Activated CD4-positive, alpha-beta T cell treated with anti-CD3 and anti-CD28 coated beads, Interleukin-2, amount 10 ng/mL, durations not matched to agents 7 days and 5 days (primary cell): ENCODE results near the gene UAP1. TPM values are rescaled to one million over a fixed set of nuclear protein-coding genes. Genes with fewer than 3 reads are reported as not detected.
"Not testable (repeated sequence)": the region's sequence is repeated elsewhere in the genome, so short reads cannot be mapped to it uniquely, and the experiment has no call there.

Experiments
- CTCF ChIA-PET: fragments of 350-600 bp; sonication (Branson Sonifier 250); formaldehyde crosslinking; loops from one replicate; lab custom pipeline; 2021; ENCODE audit warnings: antibody characterized with exemption; lab: Charles Lee
- POLR2A ChIA-PET: fragments of 350-600 bp; sonication (Branson Sonifier 250); formaldehyde crosslinking; loops from one replicate; lab custom pipeline; 2021; ENCODE audit warnings: antibody characterized with exemption; lab: Charles Lee
- DNase-seq: peaks from one replicate; pipeline ENCODE4 v3.0.0-alpha.2; 2020
- H3K27ac Mint-ChIP-seq: one replicate; pipeline ENCODE4 v1.8.0; 2021; ENCODE audit warnings: mild to moderate bottlenecking, moderate library complexity, mixed read lengths
- H3K27me3 Mint-ChIP-seq: one replicate; pipeline ENCODE4 v1.8.0; 2021; ENCODE audit warnings: mixed read lengths
- H3K36me3 Mint-ChIP-seq: one replicate; pipeline ENCODE4 v1.8.0; 2021; ENCODE audit warnings: low read depth, mixed read lengths
- H3K4me1 Mint-ChIP-seq: one replicate; pipeline ENCODE4 v1.8.0; 2021; ENCODE audit warnings: mixed read lengths
- H3K4me3 Mint-ChIP-seq: one replicate; pipeline ENCODE4 v1.8.0; 2021; ENCODE audit warnings: mild to moderate bottlenecking, moderate library complexity, mixed read lengths
- H3K9me3 Mint-ChIP-seq: one replicate; pipeline ENCODE4 v1.8.0; 2021; ENCODE audit warnings: mixed read lengths
- total RNA-seq, 2 experiments: library from RNA; stranded (reverse); gene quantifications; one replicate each; pipeline ENCODE4 v1.2.3, GENCODE V29; 2021

The UAP1 gene
- total RNA-seq, 2 experiments from 2014 or later = 10.9 to 12.3 TPM

DNA sequence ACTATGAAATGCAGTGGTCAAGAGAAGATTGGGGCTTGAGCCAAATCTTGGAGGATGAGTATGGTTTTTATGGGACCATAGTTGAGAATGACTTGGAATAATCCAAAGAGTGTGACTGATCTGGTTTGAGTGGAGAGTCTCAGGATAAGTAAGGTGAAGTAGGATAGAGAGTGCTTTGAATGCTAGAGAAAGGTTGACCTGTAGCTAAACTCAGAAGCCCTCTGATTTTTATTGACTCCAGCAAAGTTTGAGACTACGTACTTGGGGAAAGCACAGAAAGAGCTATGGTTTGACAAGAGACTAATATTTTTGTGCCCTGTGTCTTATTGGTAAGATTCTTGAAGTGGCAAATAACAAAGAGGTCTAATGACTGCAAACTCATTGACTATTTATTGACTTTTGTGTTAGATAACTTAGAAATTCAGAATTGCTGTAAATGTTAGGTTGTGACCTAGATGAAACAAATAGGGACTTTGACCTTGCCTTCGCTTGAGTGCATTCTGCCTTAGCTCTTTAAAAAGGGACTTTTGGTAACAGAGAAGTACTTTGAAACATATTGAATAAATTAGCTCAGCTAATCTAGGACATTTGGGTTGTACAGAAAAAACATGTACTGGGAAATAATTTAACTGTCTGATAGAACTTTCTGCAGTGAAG lies 35.1 kb downstream of the UAP1 start:
- Mint-ChIP-seq H3K9me3 (no peaks in the 10 kb centered on the region), H3K4me3 (no peak overlapping the region), H3K36me3 (peaks cover 15% of the 10 kb centered on the region), H3K27ac (no peak overlapping the region), H3K4me1 (no peaks in the 10 kb centered on the region), H3K27me3 (no peaks in the 10 kb centered on the region)
- DNase-seq = no peak
- POLR2A ChIA-PET = no interaction called here
- CTCF ChIA-PET = interaction anchor here (0.6 to 1.6 kb wide), 2 partner anchors 69 to 135 kb away, joined by 4 read pairs; no protein-coding TSS in a partner anchor

GRCh38 chr1:162599451-162599850 lies 37.9 kb downstream of the UAP1 start:
- ChIA-PET CTCF (no interaction called here), POLR2A (no interaction called here)
- H3K4me3 Mint-ChIP-seq = no peak overlapping the region
- no peaks in the 10 kb centered on the region for H3K4me1 Mint-ChIP-seq
- no peaks in the 10 kb centered on the region for H3K27me3 Mint-ChIP-seq
- H3K27ac Mint-ChIP-seq = no peak overlapping the region
- no peak for DNase-seq
- H3K9me3 Mint-ChIP-seq = no peaks in the 10 kb centered on the region
- peaks cover 10% of the 10 kb centered on the region for H3K36me3 Mint-ChIP-seq

- H3K36me3 Mint-ChIP-seq, H3K27ac Mint-ChIP-seq, DNase-seq, H3K4me3 Mint-ChIP-seq, H3K27me3 Mint-ChIP-seq, H3K4me1 Mint-ChIP-seq, H3K9me3 Mint-ChIP-seq, POLR2A ChIA-PET, CTCF ChIA-PET: not testable (repeated sequence)
Measured at GRCh38 chr1:162603117-162603516, 41.6 kb downstream of the UAP1 start.

GRCh38 chr1:162605225-162605927 lies 43.9 kb downstream of the UAP1 start:
- no peak overlapping the region for H3K27ac Mint-ChIP-seq
- no peaks in the 10 kb centered on the region for H3K4me1 Mint-ChIP-seq
- H3K9me3 Mint-ChIP-seq = no peaks in the 10 kb centered on the region
- POLR2A ChIA-PET = no interaction called here
- CTCF ChIA-PET = no interaction called here
- no peaks in the 10 kb centered on the region for H3K27me3 Mint-ChIP-seq
- no peak overlapping the region for H3K4me3 Mint-ChIP-seq
- no peak for DNase-seq
- peaks cover 5% of the 10 kb centered on the region for H3K36me3 Mint-ChIP-seq

- ChIA-PET CTCF (interaction anchor here (1.0 kb wide), 1 partner anchor 11 kb away, joined by 3 read pairs; no protein-coding TSS in a partner anchor), POLR2A (no interaction called here)
- Mint-ChIP-seq H3K9me3 (no peaks in the 10 kb centered on the region), H3K4me1 (no peaks in the 10 kb centered on the region), H3K27me3 (no peaks in the 10 kb centered on the region), H3K27ac (no peak overlapping the region), H3K36me3 (no peaks in the 10 kb centered on the region), H3K4me3 (no peak overlapping the region)
- no peak for DNase-seq
Measured at GRCh38 chr1:162609306-162609705, 47.8 kb downstream of the UAP1 start.

DNA sequence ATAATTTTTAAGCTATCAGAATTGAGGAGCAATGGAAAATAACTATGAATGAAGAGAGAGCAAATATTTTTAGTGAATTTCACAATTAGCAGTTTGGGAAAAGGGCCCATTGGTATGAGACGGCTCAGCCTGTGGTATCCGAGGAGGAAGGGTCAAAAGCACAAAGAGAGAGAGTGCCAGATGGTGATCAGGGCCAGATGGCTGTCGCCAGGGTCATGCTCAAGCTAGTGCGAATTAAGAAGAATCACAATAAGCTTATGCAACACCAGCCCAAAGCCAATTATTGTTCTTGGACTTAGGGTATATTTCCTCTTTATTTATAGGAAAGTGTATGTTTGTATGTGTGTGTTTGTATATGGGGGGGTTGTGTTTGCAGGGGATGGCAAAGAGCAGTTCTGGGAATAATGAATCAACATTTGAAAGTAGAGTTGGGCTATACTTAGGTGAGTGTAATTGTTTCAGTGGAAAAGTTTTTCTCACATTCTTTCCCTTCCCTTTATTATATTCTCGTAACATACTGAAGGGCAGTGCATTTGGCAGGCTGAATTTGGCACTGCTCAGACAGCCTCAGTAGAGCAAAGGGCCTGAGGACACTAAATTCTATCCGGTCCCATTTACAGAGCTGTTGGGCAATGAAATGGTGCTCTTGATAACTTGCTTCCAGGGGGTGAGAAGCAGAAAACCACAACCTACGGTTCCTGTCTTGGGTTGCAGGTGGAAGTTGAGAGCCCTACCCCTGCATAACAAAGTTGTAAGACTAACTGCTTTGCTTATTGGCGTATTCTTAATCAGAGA lies 51.3 kb downstream of the UAP1 start:
- no peak overlapping the region for H3K4me3 Mint-ChIP-seq
- peaks cover 9% of the 10 kb centered on the region for H3K9me3 Mint-ChIP-seq
- H3K36me3 Mint-ChIP-seq = no peaks in the 10 kb centered on the region
- ChIA-PET CTCF (interaction anchor here (0.7 to 1.6 kb wide), 4 partner anchors 10 to 28 kb away, joined by 3 to 5 read pairs (median 3); no protein-coding TSS in a partner anchor), POLR2A (no interaction called here)
- DNase-seq = no peak
- H3K27me3 Mint-ChIP-seq = no peaks in the 10 kb centered on the region
- no peak overlapping the region for H3K27ac Mint-ChIP-seq
- H3K4me1 Mint-ChIP-seq = no peaks in the 10 kb centered on the region

- H3K27ac Mint-ChIP-seq = no peak overlapping the region
- CTCF ChIA-PET = interaction anchor here (0.7 to 0.9 kb wide), 2 partner anchors 9 to 184 kb away, joined by 3 read pairs; no protein-coding TSS in a partner anchor
- H3K4me3 Mint-ChIP-seq = no peak overlapping the region
- H3K4me1 Mint-ChIP-seq = no peaks in the 10 kb centered on the region
- H3K27me3 Mint-ChIP-seq = no peaks in the 10 kb centered on the region
- no peak for DNase-seq
- peaks cover 9% of the 10 kb centered on the region for H3K9me3 Mint-ChIP-seq
- POLR2A ChIA-PET = no interaction called here
- no peaks in the 10 kb centered on the region for H3K36me3 Mint-ChIP-seq
Measured at GRCh38 chr1:162616848-162617247, 55.3 kb downstream of the UAP1 start.

DNA sequence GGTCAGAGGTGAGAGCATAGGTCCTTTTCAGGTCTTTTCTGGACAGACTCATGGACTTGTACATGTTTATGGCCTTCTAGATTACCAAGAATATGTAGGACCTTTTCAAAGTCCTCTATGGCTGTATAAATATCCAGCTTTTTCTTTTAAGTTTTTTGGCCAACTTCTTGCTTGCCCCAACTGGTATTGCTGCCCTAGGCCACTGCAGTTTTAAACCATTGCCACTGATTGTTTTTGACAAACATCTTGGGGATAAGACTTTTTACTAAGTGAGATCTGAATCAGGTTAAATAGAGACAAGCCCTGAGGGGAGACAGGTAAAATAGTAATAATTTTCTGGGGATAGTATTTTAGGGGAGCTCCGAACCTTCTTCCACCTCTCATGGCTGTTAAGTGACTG lies 56.0 kb downstream of the UAP1 start:
- Mint-ChIP-seq H3K4me3 (no peak overlapping the region), H3K27ac (no peak overlapping the region), H3K27me3 (no peaks in the 10 kb centered on the region), H3K4me1 (no peaks in the 10 kb centered on the region), H3K9me3 (peaks cover 9% of the 10 kb centered on the region), H3K36me3 (no peaks in the 10 kb centered on the region)
- ChIA-PET POLR2A (no interaction called here), CTCF (interaction anchor here (0.6 to 0.9 kb wide), 5 partner anchors 9 to 370 kb away, joined by 3 to 5 read pairs (median 3); no protein-coding TSS in a partner anchor)
- no peak for DNase-seq

DNA sequence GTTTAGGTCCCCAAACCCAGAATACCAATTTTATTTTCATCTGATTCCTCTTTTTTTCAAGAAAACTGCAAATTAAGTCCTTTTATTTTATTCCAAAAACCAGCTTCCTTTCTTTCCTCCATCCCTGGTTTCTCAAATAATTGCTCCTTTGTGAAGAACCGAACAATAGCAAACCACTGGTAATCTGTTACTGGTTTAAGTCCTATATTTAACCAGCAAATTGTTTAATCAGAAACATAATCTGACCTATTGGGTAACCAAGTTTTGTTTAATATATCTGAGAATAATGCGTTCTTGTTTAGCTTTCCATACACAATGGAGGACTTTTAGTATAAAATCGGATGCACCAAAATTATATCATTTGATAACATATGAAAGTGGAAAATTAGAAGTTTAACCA lies 57.6 kb downstream of the UAP1 start:
- ChIA-PET POLR2A (no interaction called here), CTCF (interaction anchor here (1.0 kb wide), 1 partner anchor 40 kb away, joined by 3 read pairs; no protein-coding TSS in a partner anchor)
- Mint-ChIP-seq H3K36me3 (no peaks in the 10 kb centered on the region), H3K4me1 (no peaks in the 10 kb centered on the region), H3K27ac (no peak overlapping the region), H3K9me3 (peaks cover 9% of the 10 kb centered on the region), H3K27me3 (no peaks in the 10 kb centered on the region), H3K4me3 (no peak overlapping the region)
- DNase-seq = no peak

GRCh38 chr1:162621256-162621655 lies 59.7 kb downstream of the UAP1 start:
- H3K9me3 Mint-ChIP-seq = peaks cover 9% of the 10 kb centered on the region
- ChIA-PET CTCF (no interaction called here), POLR2A (no interaction called here)

DNA sequence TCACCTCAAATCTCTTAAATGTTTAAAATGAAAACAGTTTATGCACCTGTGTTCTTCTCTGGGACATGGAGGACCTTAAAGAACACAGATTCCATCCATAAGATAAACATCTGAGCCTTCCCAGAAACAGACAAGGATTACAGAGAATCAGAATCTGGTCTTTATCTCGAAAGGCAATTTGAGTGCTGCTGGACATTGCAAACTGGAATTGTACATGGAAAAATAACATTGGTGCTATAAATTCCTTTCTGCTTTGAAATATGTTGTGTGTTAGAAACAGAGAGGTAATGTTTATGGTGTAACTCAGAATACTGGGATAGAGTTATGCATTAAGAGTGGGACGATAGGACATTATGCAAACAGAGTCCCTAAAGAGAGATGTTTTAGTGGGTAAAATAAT lies 64.2 kb downstream of the UAP1 start:
- Mint-ChIP-seq H3K4me1 (peaks cover 3% of the 10 kb centered on the region), H3K36me3 (no peaks in the 10 kb centered on the region), H3K27me3 (peaks cover 2% of the 10 kb centered on the region), H3K4me3 (no peak overlapping the region), H3K27ac (no peak overlapping the region), H3K9me3 (no peaks in the 10 kb centered on the region)
- no peak for DNase-seq
- CTCF ChIA-PET = interaction anchor here (0.9 to 1.1 kb wide), 2 partner anchors 8 to 18 kb away, joined by 3 to 5 read pairs; no protein-coding TSS in a partner anchor
- POLR2A ChIA-PET = no interaction called here

More at GRCh38 chr1:162621256-162621655, 59.7 kb downstream of the UAP1 start:
- Mint-ChIP-seq H3K36me3 (no peaks in the 10 kb centered on the region), H3K27me3 (no peaks in the 10 kb centered on the region), H3K4me3 (no peak overlapping the region), H3K4me1 (no peaks in the 10 kb centered on the region), H3K27ac (no peak overlapping the region)
- DNase-seq = no peak

DNA sequence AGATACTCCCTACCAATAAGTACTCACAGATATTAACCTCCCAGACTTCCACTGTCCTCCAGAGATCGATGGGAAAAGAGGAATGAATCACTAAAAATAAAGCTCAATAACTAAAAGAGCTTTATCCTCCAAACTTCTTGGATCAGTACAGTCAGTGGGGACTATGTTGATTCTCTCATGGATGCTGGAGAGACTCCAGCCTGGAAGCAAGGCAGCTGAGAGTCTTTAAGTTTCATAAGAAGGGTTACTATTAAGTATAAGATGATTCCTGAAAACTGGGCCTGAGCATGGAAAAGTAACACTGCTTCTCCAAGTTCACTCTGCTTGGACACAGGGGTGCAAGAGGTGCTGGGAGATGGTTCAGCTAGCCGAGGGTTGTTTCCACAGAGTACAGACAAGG lies 64.6 kb downstream of the UAP1 start:
- POLR2A ChIA-PET = no interaction called here
- no peaks in the 10 kb centered on the region for H3K36me3 Mint-ChIP-seq
- no peak for DNase-seq
- H3K27ac Mint-ChIP-seq = no peak overlapping the region
- H3K9me3 Mint-ChIP-seq = no peaks in the 10 kb centered on the region
- H3K27me3 Mint-ChIP-seq = peaks cover 2% of the 10 kb centered on the region
- CTCF ChIA-PET = interaction anchor here (0.9 to 1.1 kb wide), 2 partner anchors 8 to 18 kb away, joined by 3 to 5 read pairs; no protein-coding TSS in a partner anchor
- peaks cover 3% of the 10 kb centered on the region for H3K4me1 Mint-ChIP-seq
- no peak overlapping the region for H3K4me3 Mint-ChIP-seq
